ENCODE results near the gene PCOLCE2.

PCOLCE2 gene

GRCh38 chr3:142904639-142905436 lies 16.0 kb upstream of the PCOLCE2 start:
- peak; percentile 23 to 71 for DNase-seq (ENCODE audit: low read depth in 2 of 2)
- TF ChIP-seq CTCF (IDR thresholded peaks at IDR 0.05; ENCODE audit: low read depth, low read length) = peak; percentile 22
- no peak overlapping the region for H3K4me3 ChIP-seq (replicated peaks in 1 of 2; ENCODE audit: low read depth in 2 of 2, low read length in 2 of 2)

GRCh38 chr3:142902356-142902755 lies 13.5 kb upstream of the PCOLCE2 start:
- DNase-seq (ENCODE audit: low read depth in 2 of 2) = peak in 1 of 2 donors; percentile 49
- no peak for TF ChIP-seq CTCF (IDR thresholded peaks at IDR 0.05; ENCODE audit: low read depth, low read length)
- no peak overlapping the region for H3K4me3 ChIP-seq (replicated peaks in 1 of 2; ENCODE audit: low read depth in 2 of 2, low read length in 2 of 2)

GRCh38 chr3:142898346-142899213 lies 9.7 kb upstream of the PCOLCE2 start:
- DNase-seq (ENCODE audit: low read depth in 2 of 2) = no peak

GRCh38 chr3:142897807-142898206 lies 8.9 kb upstream of the PCOLCE2 start:
- no peak overlapping the region for H3K4me3 ChIP-seq (replicated peaks in 1 of 2; ENCODE audit: low read depth in 2 of 2, low read length in 2 of 2)
- no peak for TF ChIP-seq CTCF (IDR thresholded peaks at IDR 0.05; ENCODE audit: low read depth, low read length)
- DNase-seq (ENCODE audit: low read depth in 2 of 2) = peak in 1 of 2 donors; percentile 29

More at GRCh38 chr3:142898346-142899213, 9.7 kb upstream of the PCOLCE2 start:
- no peak overlapping the region for H3K4me3 ChIP-seq (replicated peaks in 1 of 2; ENCODE audit: low read depth in 2 of 2, low read length in 2 of 2)
- no peak for TF ChIP-seq CTCF (IDR thresholded peaks at IDR 0.05; ENCODE audit: low read depth, low read length)

GRCh38 chr3:142896996-142897395 lies 8.1 kb upstream of the PCOLCE2 start:
- no peak for TF ChIP-seq CTCF (IDR thresholded peaks at IDR 0.05; ENCODE audit: low read depth, low read length)
- H3K4me3 ChIP-seq (replicated peaks in 1 of 2; ENCODE audit: low read depth in 2 of 2, low read length in 2 of 2) = no peak overlapping the region
- no peak for DNase-seq (ENCODE audit: low read depth in 2 of 2)

- no peak for TF ChIP-seq CTCF (IDR thresholded peaks at IDR 0.05; ENCODE audit: low read depth, low read length)
- H3K4me3 ChIP-seq (replicated peaks in 1 of 2; ENCODE audit: low read depth in 2 of 2, low read length in 2 of 2) = no peak overlapping the region
- DNase-seq (ENCODE audit: low read depth in 2 of 2) = peak; percentile 32 to 89
Observed at GRCh38 chr3:142896201-142896755, 7.4 kb upstream of the PCOLCE2 start.

Data from cardiac fibroblast (primary cell).